NB4 (cell line): ENCODE data around the gene COL23A1.

Source experiments
- CTCF ChIP-seq: IDR thresholded peaks from one replicate; pipeline ENCODE4 v1.5.1; 2012; ENCODE audit warnings: low read depth, low read length
- MAX ChIP-seq: IDR thresholded peaks from 2 replicates; pipeline ENCODE4 v1.6.1; 2011; ENCODE audit warnings: low read depth, low read length

GRCh38 chr5:178531786-178532185, 58.4 kb downstream of the COL23A1 start:
- TF ChIP-seq CTCF: no peak
- no peak for TF ChIP-seq MAX
